Measurements from ENCODE around the gene MYH10.

MYH10 gene

DNA sequence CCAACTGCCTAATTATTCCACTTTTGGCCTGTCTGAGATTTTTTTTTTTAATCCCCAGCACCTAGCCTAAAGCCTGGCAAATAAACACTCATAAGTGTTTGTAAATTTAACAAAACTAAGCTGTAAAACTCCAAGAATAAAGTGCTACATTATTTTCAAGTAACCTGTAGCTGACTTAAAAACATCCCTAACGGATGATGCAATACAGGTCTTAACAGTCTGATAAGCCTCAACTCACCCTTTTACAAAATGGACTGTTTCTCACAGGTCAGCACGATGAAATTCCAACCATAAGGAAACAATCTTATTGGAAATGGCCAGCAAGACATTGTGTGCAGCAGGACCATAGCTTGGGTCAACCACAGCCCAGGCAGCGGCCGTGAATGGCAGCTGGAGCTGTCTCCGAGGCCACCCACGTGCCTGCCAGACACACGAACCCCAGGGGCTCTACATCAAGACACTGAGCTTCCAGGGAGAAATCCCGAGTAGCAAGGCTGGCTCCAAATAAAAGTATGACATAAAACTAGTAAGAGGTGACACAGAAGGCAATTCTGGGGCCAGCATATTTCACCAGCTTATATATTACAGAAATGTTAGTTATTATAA is 135.9 kb downstream of the MYH10 start:
- DNase-seq (ENCODE audit: low spot score), result no peak

DNA sequence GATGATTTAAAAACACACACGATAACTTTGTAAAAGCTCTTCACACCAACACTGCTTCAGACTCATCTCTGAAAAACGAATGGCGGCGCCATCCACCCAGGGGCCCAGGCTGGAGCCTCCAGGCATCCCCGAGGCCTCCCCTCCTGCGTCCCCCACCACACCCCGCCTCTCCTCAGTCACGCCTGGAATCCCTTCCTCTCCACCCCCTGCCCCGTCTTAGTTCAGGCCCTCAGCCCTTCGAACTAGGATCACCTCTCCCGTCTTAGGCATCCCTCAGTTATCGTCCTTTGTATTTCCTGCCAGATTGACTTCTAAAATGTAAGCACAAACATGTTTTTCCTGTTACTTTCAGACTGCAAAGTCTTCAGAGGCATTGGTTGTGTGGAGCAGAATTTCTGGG is 136.5 kb downstream of the MYH10 start:
- DNase-seq (ENCODE audit: low spot score), result no peak

GRCh38 chr17:8492121-8492520 is 138.4 kb downstream of the MYH10 start:
- DNase-seq (ENCODE audit: low spot score), result no peak

GRCh38 chr17:8490256-8491023 is 140.1 kb downstream of the MYH10 start:
- no peak for DNase-seq (ENCODE audit: low spot score)

- no peak for DNase-seq (ENCODE audit: low spot score)
Measured at GRCh38 chr17:8489841-8490240, 140.7 kb downstream of the MYH10 start.

- DNase-seq (ENCODE audit: low spot score), result no peak
Measured at GRCh38 chr17:8488901-8489300, 141.6 kb downstream of the MYH10 start.

GRCh38 chr17:8488491-8488890 is 142.0 kb downstream of the MYH10 start:
- DNase-seq (ENCODE audit: low spot score), result no peak

- DNase-seq (ENCODE audit: low spot score), result no peak
Measured at GRCh38 chr17:8487743-8488142, 142.8 kb downstream of the MYH10 start.

GRCh38 chr17:8487130-8487645 is 143.3 kb downstream of the MYH10 start:
- DNase-seq (ENCODE audit: low spot score), result no peak

- DNase-seq (ENCODE audit: low spot score), result no peak
Measured at GRCh38 chr17:8485491-8485890, 145.0 kb downstream of the MYH10 start.

GRCh38 chr17:8484465-8484864 is 146.1 kb downstream of the MYH10 start:
- DNase-seq (ENCODE audit: low spot score), result no peak

DNA sequence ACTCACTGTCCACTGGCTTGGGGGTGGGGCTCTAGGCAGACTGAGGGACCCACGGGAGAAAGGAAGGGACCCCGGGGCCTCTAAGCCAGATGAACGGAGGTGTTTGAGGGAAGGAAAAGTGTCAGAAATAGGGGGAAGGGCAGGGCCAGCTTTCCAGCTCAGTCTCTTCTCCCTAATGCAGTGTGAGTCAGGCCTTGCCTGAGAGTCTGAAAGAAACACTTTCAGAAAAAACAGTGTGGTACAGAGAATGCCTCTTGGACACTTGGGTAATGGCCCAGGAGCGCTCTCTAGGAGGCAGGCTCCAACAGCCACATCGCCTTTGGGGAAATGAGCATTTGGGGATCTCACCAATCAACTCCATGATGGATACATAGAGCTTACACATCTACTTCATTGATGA is 148.0 kb downstream of the MYH10 start:
- no peak for DNase-seq (ENCODE audit: low spot score)

- DNase-seq (ENCODE audit: low spot score), result no peak
Measured at GRCh38 chr17:8481703-8482102, 148.8 kb downstream of the MYH10 start.

DNA sequence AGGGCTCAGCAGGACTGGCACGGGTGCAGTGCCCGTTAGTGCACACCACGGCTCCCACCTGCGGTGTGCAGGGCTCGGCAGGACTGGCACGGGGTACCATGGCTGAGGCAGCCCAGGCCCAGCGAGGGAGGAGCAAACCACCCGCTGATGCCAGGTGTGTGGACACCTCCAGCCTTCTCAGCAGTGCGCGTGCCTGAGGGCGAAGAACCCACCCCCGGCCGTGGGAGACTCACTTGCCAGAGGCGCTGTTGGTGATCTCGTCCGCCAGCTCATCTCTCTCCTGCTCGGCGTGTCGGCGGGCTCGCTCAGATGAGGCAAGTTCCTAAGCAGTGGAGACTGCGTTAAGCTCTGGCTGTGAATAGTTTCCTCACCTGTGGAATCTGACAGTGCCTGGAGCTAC is 149.4 kb downstream of the MYH10 start:
- DNase-seq (ENCODE audit: low spot score), result no peak

GRCh38 chr17:8480011-8480976 is 150.2 kb downstream of the MYH10 start:
- DNase-seq (ENCODE audit: low spot score), result no peak

GRCh38 chr17:8479431-8479947 is 151.0 kb downstream of the MYH10 start:
- no peak for DNase-seq (ENCODE audit: low spot score)

- DNase-seq (ENCODE audit: low spot score), result no peak
Measured at GRCh38 chr17:8477715-8478441, 152.6 kb downstream of the MYH10 start.

GRCh38 chr17:8477171-8477570 is 153.4 kb downstream of the MYH10 start:
- DNase-seq (ENCODE audit: low spot score), result no peak

GRCh38 chr17:8476741-8477140 is 153.8 kb downstream of the MYH10 start:
- DNase-seq (ENCODE audit: low spot score), result no peak

- no peak for DNase-seq (ENCODE audit: low spot score)
Measured at GRCh38 chr17:8475781-8476180, 154.7 kb downstream of the MYH10 start.

GRCh38 chr17:8475227-8475626 is 155.3 kb downstream of the MYH10 start:
- no peak for DNase-seq (ENCODE audit: low spot score)

GRCh38 chr17:8474826-8475225 is 155.7 kb downstream of the MYH10 start:
- DNase-seq (ENCODE audit: low spot score), result no peak

All from CD4-positive, alpha-beta T cell treated with Interleukin-2 at 100 ng/mL for 4 hours (primary cell).